GM10266 (cell line): ENCODE results near the gene TMEM175.

Experiments used
- DNase-seq: peaks from one replicate; pipeline ENCODE4 v3.0.0; 2012; ENCODE audit errors: extremely low spot score
- TF ChIP-seq, protein P1 (sequence below): IDR thresholded peaks from 2 replicates; pipeline ENCODE4 v1.5.1; 2012; ENCODE audit warnings: mild to moderate bottlenecking, low read depth; ENCODE audit not compliant: control insufficient read depth, insufficient read depth; ENCODE audit errors: missing control alignments

The TMEM175 gene

DNA sequence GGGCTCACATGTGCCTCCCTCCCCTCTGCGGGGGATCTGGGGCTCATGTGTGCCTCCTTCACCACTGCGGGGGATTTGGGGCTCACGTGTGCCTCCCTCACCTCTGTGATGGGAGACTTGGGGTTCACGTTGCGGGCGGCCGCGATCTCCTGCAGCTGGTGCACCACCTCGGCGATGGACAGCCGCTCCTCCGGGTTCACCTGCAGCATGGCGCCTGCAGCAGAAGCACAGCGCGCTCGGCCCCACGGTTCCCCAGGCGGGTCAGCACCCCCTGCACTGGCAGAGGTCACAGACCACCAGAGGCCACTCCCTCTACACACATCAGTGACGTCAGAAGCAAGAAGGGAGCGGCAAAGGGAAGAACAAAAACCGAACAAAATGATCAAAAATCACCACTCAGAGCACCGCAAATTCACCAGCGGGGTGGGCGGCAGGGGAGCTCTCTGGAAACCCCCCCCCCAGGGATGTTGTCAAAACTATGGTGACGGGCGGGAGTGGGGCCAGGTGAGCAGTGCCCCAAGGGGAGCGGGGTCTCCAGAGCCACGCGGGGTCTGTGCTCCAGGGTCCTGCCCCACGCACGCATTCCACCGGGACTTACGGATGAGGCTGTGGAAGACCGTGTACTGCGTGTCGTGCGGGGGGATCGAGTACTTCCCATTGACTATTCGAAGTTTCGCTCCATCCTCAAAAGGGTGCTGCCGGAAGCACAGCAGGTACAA, 38.8 kb upstream of the TMEM175 start:
- no peak for DNase-seq
- TF ChIP-seq, protein P1, sequence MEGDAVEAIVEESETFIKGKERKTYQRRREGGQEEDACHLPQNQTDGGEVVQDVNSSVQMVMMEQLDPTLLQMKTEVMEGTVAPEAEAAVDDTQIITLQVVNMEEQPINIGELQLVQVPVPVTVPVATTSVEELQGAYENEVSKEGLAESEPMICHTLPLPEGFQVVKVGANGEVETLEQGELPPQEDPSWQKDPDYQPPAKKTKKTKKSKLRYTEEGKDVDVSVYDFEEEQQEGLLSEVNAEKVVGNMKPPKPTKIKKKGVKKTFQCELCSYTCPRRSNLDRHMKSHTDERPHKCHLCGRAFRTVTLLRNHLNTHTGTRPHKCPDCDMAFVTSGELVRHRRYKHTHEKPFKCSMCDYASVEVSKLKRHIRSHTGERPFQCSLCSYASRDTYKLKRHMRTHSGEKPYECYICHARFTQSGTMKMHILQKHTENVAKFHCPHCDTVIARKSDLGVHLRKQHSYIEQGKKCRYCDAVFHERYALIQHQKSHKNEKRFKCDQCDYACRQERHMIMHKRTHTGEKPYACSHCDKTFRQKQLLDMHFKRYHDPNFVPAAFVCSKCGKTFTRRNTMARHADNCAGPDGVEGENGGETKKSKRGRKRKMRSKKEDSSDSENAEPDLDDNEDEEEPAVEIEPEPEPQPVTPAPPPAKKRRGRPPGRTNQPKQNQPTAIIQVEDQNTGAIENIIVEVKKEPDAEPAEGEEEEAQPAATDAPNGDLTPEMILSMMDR: no peak

DNA sequence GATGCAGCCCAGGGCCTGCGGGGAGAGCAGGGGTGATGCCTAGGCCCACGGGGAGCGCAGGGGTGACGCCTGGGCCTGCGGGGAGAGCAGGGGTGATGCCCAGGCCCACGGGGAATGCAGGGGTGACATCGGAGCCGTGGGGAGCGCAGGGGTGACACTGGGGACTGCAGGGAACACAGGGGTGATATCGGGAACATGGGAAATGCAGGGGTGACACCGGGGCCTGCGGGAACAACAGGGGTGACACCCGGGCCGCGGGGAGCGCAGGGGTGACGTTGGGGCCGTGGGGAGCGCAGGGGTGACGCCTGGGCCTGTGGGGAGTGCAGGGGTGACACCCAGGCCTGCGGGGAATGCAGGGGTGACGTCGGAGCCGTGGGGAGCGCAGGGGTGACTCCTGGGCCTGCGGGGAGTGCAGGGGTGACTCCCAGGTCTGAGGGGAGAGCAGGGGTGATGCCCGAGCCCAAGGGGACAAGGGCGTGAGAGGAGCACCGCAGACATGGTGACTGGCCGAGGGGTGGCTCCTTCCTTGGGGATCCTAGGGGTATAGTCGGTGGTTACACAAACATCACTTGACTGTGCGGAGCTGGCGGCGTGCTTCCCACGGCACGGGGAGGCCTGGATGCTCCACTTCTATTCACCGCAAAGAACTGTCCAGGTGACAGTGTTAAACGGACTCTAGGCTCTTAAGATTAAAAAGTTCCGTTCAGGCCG, 38.1 kb upstream of the TMEM175 start:
- no peak for DNase-seq
- TF ChIP-seq, protein P1: no peak

DNA sequence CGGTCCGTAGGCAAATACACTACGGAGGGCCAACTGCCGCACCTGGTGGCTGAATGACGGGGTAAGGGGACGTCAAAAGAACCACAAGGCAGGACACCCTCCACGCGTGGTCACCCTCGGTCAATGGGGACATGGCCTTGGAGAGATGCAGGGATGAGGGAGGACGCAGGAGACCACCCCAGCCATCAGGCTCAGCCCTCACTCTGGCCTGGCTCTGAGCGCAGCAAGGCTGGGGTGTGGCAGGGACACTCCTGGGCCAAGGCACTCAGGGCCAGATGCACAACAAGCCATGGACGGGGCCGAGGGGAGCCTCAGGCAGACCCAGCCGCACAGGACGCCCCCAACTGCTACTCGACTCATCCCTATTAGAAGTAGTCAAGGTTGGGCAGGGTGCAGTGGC, 36.7 kb upstream of the TMEM175 start:
- no peak for DNase-seq
- TF ChIP-seq, protein P1: no peak

DNA sequence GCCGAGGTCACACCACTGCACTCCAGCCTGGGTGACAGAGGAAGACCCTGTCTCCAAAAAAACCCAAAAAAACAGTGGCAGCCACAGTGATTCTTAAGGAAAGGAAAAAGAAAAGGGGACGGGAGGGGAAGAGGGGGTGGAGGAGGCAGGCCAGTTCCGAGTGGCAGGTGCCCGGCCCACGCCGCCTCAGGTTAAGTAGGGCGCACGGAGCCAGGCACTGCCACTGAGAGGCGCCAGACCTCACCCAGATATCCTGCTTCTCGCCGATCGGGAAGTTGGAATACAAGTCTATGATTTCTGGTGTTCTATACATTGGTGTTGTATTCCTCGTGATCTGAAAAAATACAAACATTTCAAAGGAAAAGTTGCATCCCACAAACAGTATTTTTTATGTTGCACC, 36.0 kb upstream of the TMEM175 start:
- TF ChIP-seq, protein P1: no peak
- no peak for DNase-seq

DNA sequence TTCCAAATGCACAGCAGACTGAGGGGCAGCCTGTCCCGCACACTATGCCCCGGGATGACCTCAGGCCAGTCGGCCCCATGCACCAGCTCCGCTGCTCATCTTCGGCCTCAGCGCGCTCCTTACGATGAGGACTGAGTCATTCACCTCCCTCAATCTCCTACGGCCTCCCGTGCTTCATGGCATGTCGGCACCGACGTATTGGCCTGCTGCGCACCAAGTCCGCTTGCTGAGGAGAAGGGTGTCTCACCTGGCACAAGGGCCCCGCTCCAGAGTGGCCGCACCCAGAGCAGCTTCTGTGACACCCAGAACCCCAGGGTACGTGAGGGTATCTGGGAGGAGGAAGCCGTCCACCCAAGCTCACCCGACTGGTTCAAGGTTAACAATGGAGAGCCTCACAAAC, 35.6 kb upstream of the TMEM175 start:
- DNase-seq: no peak
- TF ChIP-seq, protein P1: no peak

DNA sequence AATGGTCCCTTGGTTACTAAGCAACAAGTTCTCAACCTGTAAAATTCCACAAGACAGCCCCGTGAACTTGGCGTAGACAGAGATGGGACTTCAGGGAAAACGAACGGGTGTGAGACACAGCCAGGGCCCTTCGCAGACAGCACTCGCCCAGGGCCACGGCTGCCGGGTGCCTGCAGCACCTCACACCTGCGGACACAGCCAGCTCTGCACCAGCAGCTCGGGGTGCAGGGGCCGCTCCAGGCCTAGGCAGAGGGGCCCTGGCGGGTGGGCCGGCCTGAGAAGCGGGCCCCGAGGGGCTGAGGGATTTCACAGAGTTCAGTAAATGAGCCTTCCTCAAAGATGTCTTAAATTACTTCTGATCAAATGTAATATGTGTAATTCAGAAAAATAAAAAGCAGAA, 34.1 kb upstream of the TMEM175 start:
- TF ChIP-seq, protein P1: no peak
- no peak for DNase-seq
